ENCODE results near the gene POLN.

Gene POLN

DNA sequence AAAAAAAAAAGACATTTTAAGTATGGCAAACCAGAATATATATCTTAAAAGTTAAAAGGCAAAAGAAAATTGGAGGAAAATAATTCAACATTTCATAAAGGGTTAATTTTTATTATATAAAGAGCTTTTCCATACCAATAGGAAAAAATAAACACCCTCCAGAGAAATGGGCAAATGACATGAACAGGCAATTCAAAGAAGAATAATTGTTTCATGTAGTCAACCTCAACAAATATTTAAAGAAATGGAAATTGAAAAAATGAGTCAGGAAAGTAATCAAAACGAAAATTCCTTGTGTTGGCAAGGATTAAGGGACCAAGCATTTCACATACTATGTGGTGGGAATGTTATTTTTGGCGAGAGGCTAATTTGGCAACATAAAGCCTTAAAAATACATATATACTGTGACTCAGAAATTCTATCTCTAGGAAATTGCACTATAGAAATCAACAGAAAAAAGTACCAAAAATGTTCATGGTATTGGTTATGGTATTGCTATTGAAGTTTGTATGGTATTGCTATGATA, 87.6 kb downstream of the POLN start:
- DNase-seq, result no peak

DNA sequence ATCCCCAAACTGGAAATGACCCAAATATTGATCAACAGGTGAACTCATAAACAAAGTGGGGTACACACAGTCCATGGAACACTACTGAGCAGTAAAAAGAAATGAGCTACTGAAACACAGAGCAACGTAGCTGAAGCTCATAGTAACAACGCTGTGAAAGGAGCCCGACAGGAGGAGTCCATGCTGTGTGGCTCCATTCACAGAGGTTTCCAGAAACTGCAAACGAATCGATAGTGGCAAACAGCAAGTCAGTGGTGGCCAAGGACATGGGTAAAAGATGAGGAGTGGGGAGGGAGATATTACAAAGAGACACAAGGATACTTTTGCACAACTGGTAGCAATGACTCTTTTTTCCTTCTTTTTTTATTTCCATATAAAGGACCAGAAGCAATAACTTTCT, 90.4 kb downstream of the POLN start:
- no peak for DNase-seq

DNA sequence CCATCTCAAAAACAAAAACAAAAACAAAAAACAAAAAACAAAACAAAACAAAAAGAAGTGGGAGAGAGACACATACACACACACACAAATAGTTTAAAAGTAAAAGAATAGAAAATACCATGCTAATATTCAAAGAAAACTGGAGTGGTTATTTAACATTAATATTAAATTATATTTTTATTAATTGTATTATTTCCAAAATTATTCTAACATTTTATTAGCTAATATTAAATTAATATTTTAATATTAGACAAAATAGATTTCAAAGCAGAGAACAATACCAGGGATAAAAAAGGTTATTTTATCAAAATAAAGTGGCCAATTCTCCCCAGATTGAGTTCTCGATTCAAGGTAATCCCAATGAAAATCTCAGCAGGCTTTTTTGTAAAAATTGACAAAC, 91.8 kb downstream of the POLN start:
- no peak for DNase-seq

DNA sequence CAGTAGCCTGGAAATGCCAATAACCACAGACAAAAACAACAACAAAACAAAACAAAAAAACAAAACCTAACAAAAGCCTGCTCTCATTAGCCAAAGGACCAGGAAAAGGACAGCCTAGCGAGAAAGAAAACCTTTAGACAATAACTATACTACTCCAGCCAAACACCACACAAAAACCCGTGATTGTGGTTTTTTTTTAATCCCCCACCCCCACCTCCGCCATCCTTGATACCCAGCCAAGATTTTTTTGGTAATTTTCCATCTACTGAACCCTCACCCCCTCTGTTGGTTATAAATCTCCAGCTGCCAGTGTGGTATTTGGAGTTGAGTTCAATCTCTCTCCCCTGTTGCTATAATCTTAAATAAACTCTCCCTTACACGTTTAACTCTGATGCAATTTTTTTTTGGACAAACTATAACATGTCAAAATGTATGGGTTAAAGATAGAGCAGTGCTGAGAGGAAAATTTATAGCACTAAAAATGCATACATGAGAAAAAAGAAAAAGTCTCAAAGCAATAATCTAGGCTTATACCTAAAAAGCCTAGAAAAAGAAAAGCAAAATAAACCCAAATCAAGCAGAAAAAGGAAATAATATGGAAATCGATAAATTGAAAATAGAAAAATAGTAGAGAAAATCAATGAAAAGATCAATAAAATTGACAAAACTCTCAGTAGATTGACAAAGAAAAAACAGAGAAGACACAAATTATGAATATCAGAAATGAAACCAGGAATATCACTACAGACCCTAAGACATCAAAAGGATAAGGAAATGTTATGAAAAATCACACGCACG, 99.1 kb downstream of the POLN start:
- DNase-seq, result no peak

DNA sequence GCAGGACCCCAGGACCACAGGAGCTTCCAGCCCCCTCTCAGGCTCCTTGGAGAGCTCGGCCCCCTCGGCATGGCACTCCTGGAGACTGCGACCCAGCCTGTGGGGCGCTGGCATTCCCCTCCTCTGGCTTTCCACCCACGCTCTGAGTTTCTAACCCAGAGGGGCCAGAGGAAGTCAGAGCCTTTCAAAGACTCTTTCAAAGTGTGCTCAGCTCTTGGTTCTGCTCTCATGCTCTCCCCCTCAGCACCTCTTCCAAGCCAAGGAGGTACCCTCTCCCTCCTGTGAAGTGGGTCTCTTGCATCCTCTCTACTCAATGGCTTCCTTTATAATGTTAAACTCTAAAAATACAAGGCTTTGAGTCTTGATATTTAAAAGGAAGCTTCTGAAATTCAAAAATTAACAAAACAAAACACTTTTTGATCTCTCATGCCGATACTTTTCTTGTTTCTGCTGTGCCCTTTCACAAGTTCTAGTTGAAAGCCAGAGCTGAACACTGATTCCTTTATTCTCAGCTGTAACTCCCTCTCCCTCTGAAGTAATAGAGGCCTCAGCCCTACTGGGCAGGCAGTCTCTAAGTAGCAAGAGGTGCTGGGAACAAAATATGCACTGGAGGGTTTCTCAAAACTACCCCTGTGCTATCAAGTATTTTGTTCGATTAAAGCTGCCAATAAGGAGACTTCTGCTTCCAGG, 100.0 kb downstream of the POLN start:
- DNase-seq, result no peak

DNA sequence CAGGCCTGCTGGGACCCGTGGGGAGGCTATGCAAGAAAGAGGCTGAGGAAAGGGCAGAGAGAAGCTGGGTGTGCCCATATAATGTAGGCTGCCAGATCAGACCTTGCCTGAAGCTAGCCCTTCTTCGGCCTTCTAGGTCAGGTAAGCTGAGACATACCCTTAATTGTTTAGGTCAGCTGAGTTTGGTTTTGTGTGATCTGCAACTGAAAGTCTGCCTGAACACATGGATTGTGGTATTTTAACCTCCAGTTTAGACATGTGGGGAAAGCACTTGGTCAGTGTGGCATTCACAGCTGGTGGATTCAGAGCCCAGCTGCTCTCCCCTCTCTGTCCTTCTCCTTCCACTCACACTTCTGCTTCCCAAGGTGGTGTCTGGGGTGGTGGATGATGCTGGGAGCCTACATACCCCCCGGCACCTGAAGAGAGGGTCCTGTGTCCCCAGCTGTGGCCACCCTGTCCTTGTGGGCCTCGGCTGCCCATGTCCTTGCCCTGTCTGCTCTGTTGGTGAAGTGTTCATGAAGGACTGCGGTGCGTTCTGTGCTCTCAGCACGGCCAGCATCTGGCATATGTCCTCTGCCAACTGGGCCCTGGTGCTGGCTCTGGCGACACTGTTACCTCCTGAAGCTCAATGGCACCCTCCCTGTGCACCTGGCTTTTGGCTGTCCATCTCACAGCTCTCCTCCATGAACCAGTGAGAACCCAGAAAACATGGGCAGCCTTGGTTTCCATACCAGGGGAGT, 100.7 kb downstream of the POLN start:
- no peak for DNase-seq

DNA sequence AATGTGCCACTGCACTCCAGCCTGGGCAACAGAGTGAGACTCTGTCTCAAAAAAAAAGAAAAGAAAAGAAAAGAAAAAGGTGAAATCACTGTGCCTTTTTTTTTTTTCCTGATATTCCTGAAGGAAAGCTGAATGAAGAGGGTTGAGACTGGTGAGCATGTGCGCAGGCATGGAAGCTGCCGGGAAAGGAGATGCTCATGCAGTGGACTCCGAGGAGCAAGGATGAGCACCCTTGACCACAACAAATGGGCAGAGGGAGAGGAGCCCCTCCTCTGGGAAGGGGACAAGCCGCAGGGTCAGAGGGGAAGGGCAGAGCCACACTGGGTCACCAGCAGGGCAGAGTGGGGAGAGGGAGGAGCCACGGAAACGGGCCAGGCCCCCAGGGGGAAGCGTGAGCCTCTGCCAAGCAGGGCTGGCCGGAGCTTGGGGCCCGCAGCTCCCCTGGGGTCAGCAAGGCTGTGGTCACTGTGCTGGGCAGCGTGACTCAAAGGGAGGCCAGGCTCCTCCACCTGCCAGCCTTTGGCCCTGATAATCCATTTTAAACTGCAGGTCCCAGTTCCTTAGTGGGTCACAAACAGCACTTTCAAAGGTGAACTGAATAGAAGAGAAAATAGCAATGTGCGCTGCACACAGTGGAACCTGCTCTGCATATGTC, 102.9 kb downstream of the POLN start:
- no peak for DNase-seq

DNA sequence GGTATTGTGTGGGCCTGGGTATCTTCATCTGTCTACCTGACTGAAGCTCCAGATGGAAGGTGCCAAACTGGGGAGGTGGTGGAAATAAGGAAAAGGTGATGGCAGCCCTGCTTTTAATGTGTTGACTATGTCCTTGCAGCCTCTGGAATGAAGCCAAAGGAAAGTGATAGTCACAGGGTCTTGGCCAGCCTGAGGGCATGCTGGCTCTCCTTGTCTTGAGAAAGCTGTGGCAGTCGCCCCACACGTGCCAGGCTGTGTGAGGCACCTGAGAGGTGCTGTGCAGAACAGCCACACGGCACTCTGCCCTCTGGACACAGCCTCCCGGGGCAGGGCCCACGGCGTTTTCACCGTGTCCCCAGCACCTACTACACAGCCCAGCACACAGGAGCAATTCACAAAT, 105.2 kb downstream of the POLN start:
- no peak for DNase-seq

DNA sequence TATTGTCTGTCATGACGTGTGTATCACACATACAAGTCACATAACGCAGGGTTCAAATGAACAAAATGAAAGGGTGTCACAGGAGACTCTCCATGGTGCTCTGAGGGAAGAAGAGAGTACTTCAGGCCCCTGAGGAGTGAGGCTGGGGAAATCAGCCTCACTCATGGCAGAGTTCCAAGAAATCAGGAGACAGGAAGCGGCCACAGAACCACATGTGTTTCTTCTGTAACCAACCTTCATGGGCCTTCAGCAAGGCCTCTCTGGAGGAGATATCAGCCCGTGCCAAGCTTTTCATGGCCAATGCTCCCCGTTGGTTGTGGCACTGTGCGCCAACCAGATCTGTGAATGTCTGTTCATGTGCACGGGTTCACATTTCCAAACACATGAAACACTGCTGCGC, 106.8 kb downstream of the POLN start:
- DNase-seq, result no peak

DNA sequence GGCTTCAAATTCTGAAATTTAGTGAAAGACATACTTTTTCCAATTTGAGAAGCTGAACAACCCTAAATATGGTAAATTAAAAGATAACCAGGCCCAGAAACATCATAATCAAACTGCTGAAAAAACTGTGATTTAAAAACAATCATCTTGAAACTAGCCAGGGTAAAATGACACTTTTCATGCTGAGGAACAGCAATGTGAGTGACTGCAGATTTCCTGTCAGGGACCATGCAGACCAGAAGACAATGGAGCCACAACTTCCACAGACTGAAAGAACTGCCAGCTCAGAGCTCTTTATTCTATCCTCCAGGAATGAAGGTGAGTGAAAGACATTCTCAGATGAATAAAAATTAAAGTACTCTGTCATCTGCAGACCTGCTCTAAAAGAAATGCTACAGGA, 109.5 kb downstream of the POLN start:
- DNase-seq, result no peak

DNA sequence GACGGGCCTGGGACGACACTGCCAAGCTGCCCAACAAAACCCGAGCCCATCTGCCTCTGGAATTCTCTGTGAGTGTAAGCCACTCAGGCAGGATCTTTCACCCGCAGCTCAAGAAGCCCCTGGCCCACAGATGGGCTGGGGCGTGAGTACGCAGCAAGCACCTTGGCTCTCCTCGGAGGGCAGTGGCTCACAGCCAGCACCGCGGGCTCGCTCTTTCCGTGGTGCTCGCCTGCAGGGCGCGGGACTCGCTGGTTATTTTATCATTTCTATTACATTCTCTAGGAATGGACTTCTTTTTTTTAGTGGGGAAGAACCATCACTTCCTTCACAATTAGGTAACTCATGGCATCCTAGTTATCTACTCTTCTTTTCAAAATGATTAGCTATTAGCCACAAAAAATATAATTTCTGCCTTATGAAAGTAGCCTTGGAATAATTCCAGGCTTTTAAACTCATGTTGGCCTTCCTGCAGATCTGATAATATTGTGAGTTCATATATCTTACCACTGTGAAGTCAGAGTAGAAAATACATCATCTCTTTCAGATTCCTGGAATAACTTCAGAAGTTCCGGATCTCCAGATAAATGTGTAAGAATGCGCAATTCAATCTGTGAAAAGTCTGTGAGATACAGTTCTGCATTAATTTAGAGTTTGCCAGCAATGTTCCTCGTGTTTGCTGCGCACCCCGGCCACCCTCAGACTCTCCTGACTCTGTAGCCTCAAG, 114.2 kb downstream of the POLN start:
- no peak for DNase-seq

DNA sequence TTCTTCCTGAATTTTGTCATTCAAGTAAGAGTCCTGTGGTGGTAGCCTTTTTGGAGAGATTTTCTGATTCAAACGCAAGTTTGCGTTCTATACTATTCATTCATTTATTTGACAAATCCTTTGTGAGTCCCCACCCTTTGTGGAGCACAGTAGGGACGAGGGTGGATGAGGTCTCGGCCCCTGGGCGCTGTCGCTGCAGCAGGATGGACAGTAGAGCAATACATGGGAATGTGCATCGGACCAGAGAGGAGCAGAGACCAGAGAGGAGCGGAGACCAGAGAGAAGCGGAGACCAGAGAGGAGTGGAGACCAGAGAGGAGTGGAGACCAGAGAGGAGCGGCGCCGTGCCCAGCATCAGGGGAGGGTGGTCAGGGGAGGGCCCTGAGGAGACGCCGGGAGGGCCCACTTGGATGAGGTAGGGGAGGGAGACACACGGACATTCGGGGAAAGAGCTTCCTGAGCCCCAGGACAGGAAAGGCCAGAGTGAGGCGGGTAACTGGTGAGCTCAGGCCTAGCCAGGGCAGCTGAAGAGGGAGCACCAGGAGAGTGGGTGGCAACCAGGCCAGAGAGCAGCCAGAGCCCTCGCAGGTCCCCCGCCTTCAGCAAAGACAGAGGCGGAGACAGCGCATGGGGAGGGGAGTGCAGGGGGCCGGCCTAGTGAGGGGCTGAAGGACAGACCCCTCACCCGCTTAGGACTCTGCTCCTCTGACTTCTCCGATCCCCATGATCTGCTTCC, 115.4 kb downstream of the POLN start:
- DNase-seq, result no peak

DNA sequence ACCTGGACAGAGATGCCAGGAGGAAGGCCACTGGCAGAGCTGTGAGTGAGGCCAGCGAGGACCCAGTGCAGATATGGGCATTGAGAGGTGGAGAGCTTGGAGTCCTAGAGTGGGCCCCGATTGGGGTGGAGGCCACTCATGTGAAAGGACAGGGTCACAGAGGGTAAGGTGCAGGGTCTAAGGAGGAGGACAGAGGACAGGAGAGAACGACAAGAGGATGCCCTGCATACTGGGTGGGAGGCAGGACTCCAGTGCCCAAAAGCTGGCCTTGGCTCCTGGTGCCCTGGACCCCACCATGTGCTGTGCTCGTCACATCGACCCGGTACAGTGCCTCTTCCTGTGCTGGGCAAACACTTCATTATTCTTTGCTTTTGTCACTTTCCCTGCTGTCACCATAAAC, 116.1 kb downstream of the POLN start:
- no peak for DNase-seq

DNA sequence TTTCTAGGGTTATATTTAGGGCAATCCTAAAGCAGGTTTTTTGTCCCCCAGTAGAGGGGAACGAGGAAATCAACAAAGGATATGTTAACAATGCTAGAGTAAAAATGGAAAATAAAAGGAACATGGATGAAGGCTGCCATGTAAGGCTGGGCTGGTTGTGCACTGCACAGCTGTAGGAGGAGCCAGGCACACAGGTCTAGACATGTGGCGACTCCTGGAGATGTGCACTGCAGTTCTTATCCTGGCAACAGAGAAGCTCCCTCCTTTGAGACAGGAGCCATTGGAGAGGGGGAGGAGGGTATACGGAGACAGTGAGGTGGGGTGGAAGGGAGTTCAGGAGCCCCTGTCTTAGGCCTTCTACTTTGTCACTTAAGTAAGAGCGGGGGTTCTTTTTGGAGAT, 116.9 kb downstream of the POLN start:
- DNase-seq, result no peak

DNA sequence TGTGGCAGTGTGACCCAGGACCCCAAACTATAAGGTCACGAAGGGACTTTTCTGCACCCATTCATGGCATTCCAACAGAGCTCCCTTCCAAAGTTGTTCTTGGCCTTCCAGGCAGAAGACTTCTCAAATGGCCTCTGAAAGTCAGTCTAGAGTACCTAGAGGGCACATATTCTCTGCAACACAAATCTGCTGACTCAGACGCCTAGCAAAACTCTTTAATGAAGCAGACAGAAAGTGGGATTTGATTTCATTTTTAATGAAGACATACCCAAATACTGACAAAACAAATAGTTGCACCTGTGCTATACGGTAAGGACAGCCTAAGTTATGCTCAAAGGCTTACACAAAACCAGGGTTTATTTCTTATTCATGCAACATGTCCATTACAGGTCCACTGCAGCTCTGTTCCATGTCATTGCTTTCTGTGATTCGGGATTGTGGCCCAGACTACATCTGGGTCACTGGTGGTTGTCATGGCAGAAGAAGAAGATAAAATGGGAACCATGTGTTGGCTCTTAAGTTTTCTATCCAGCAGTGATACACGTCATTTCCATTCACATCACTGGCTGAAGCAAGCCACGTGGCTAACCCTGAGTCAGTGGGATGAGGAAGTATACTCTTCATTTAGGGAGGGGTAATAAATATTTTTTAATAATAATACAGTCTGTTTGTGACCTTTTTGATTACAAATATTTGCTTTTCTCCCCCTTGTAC, 125.1 kb downstream of the POLN start:
- DNase-seq, result no peak

DNA sequence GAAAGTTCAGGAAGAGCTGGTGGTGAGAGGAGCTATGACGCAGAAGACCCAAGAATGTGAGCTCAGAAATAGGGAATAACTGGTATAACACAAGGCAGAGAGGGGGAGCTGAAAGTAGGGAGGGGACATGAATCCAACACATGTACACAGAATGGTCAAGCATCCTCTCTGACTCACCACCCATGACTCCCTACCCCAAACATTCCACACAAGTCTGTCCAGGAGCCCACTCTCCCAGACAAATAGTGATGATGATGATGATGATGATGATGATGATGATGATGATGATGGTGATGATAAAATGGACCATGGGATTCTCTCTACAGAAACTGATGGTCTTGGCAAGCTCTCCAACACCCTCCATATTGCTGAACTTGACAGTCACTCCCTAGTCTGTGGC, 136.4 kb downstream of the POLN start:
- no peak for DNase-seq

DNA sequence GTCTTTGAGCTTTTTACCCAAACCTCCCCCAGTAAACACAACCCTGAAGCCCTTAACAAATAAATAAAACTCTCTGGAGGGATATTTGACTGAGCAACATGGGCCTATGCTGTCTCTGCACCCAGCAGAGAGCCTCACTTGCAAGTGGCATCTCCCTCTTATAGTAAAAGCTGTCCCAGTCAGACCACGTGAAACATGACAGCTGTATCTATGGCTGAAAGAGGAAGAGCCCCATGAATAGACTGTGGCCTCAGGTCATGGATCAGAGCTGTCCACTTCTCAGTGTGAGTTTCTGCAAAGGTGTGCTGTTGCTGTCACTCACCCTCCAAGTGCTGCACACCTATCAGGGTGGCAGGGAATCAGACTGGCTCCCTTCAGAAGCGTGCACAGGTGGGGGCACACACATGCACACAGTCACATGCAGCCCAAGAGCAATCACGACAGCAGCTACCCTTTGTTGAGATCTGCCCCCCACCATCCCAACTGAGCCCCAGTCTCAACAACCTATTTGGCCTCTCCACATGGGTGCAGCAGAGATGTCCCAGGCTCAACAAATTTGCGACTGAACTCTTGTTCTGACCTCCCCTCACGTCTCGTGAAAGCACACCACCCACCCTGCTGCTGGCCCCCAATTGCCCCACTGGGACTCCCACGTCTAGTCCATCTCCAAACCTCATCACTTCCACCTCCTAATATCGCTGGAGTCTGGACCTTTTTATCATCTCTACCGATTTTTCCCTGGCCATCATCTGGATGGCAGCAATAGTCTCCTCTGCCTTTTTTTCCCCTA, 137.2 kb downstream of the POLN start:
- no peak for DNase-seq

DNA sequence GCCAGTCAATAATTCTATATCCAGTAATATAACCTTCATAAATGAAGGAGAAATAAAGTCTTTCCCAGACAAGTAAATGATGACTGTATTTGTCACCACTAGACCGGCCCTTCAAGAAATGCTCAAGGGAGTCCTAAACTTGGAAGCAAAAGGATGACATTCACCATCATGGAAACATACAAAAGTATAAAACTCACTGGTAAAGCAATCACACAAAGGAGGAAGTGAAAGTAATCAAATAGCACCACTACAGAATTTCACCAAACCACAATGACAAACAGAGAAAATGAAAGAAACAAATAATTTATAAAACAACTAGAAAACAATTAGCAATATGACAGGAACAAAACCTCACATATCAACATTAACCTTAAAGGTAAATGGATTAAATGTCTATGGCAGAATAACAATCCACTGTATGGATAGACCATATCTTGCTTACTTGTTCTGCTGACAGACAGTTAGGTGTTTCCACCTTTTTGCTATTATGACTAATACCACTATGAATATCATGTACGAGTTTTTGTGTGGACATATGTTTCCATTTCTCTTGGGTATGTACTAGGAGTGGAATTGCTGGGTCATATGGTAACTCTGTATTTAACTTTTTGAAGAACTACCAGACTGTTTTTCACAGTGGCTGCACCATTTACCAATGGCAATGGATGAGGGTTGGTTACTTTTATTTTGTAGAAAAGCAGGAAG, 137.9 kb downstream of the POLN start:
- no peak for DNase-seq

DNA sequence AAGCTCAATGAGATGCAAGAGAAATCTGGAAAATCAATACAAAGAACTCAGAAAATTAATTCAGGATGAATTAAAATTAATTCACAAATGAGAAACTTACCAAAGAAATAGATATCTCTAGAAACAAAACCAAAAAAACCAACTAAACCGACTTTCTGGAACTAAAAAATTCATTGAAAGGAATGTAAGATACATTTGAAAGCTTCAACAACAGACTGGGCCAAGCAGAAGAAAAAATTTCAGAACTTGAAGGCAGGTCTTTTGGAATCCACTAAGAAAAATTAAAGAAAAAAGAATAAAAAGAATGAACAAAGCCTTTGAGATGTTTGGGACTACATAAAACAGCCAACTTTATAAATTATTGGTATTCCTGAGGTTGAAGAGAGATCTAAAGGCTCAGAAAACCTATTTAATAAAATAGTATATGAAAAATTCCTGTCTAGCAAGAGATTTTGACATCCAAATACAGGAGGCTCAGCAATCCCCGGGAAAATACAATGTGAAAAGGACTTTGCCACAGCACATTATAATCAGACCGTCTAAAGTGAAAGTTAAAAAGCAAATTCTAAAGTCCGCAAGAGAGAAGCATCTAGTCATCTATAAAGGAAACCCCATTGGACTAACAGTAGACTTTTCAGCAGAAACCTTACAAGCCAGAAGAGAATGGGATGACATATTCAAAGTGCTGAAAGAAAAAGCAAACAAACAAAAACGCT, 138.6 kb downstream of the POLN start:
- no peak for DNase-seq
